Choroid plexus epithelial cell (primary cell): Measurements from ENCODE around the gene IPO11.

Experiments
- DNase-seq: peaks from one replicate; pipeline ENCODE4 v3.0.0-alpha.2; 2010; ENCODE audit warnings: low read depth
- H3K4me3 ChIP-seq: 2 replicates; pipeline ENCODE4 v1.5.1; 2011; ENCODE audit warnings: low read depth, mild to moderate bottlenecking, control low read depth, low read length, moderate library complexity
- TF ChIP-seq, protein P1 (sequence below): conservative IDR thresholded peaks from 2 replicates; pipeline ENCODE4 v1.5.1; 2011; ENCODE audit warnings: low read depth, mild to moderate bottlenecking, control low read depth, inconsistent platforms, low read length, moderate library complexity

The IPO11 gene

GRCh38 chr5:62376064-62376463 is 36.5 kb upstream of the IPO11 start:
- H3K4me3 ChIP-seq: no peak overlapping the region
- DNase-seq: peak; percentile 30
- TF ChIP-seq, protein P1, sequence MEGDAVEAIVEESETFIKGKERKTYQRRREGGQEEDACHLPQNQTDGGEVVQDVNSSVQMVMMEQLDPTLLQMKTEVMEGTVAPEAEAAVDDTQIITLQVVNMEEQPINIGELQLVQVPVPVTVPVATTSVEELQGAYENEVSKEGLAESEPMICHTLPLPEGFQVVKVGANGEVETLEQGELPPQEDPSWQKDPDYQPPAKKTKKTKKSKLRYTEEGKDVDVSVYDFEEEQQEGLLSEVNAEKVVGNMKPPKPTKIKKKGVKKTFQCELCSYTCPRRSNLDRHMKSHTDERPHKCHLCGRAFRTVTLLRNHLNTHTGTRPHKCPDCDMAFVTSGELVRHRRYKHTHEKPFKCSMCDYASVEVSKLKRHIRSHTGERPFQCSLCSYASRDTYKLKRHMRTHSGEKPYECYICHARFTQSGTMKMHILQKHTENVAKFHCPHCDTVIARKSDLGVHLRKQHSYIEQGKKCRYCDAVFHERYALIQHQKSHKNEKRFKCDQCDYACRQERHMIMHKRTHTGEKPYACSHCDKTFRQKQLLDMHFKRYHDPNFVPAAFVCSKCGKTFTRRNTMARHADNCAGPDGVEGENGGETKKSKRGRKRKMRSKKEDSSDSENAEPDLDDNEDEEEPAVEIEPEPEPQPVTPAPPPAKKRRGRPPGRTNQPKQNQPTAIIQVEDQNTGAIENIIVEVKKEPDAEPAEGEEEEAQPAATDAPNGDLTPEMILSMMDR: no peak

DNA sequence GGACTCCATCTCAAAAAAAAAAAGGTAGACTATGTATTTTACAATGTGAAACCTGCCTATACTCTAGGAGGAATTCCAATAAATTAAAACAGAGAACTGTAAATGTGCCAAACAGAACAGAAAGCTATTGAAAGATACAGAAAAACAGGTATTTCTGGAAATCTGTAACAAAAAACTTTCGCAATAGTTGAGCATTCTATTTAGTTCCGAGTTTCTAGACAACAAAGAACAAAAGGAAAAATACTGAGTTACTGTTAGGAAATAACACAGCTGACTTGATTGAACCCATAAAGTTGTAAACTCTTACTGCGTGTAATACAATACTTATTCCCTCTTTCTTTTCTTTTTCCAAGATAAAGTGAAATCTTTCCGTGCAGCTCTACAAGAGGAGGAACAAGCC is 27.4 kb upstream of the IPO11 start:
- TF ChIP-seq, protein P1: no peak
- DNase-seq: no peak
- H3K4me3 ChIP-seq: no peak overlapping the region

DNA sequence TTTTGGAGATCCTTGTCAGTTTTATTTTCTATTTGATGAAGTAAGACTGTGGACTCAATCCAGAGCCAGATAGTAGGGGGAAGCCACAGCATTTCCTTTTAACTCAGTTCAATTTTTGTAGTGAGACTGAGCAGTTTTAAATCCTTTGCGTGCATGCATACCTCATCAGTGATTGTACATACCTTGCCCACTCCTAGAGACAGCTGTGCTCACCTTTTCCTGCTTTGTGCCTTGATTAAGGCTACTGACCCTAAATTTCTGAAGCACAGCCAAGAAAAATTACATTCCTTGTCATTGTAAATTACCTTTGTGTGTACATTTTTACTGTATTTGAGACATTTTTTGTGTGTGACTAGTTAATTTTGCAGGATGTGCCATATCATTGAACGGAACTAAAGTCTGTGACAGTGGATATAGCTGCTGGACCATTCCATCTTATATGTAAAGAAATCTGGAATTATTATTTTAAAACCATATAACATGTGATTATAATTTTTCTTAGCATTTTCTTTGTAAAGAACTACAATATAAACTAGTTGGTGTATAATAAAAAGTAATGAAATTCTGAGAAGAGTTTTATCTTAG is 26.7 kb upstream of the IPO11 start:
- no peak overlapping the region for H3K4me3 ChIP-seq
- TF ChIP-seq, protein P1: no peak
- peak; percentile 34 for DNase-seq

- peak; percentile 64 for DNase-seq
- no peak overlapping the region for H3K4me3 ChIP-seq
- TF ChIP-seq, protein P1: no peak
Observed at GRCh38 chr5:62386824-62387223, 25.7 kb upstream of the IPO11 start.

- H3K4me3 ChIP-seq: no peak overlapping the region
- DNase-seq: peak; percentile 58
- TF ChIP-seq, protein P1: no peak
Observed at GRCh38 chr5:62395210-62395950, 17.2 kb upstream of the IPO11 start.

DNA sequence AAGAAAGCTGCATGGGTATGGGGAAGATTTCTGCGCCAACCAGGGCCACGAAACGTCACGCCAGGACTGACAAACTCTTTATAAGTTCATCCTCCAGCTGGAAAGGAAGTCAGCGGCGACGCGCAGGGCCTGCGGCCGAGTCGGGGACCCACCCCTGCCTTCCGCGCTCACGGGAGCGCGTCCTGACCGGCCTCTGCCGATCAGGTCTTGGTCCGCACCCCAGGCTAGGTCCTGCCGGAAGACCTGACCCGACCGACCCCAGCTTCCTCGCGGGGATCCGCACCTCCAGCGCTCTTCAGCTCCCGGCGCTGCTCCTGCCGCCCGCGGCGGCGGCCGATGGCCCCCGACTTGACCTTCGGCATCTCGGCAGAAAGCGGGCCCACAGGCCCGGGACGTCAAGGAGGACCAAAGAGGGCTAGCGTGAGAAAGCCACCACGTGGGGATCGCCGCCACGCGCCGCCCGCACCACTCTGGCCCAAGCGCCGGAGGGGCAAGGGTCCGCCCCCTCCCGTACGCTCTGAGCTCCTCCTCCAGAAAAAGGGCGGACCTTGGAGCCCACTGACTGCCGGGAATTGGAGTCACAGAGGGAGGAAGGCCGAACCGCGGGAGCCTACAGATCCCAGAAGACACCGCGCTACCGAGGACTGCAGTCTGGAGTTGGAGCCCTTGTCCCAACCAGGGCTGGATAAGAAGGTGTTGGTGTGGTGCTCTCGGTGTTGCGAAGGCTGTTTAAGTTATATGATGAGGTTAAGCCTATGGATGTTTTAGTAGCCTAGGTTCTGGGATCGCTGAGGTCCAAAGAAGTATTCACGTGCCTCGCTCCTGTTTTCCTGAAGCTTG is 8.9 kb upstream of the IPO11 start, which contains the start of gene DIMT1:
Gene DIMT1 (minus strand): TSS at position 495 of the 840 bp plus-strand sequence. CDS start 133 bp downstream, at position 362.
- DNase-seq: peak; percentile 99
- TF ChIP-seq, protein P1: no peak

More for the DNA sequence above, 8.9 kb upstream of the IPO11 start, which contains the start of gene DIMT1:
- peak within 1 kb of the TSS; percentile 97 for H3K4me3 ChIP-seq
